Astrocyte (in vitro differentiated cells and primary cell): Measurements from ENCODE around the gene F13A1. TPM values are rescaled to one million over a fixed set of nuclear protein-coding genes. Genes with fewer than 3 reads are reported as not detected.
"Not testable (repeated sequence)": the region's sequence is repeated elsewhere in the genome, so short reads cannot be mapped to it uniquely, and the experiment has no call there.

ENCODE experiments used
- DNase-seq: peaks from one replicate; pipeline ENCODE4 v3.0.0-alpha.2; 2010; ENCODE audit warnings: low read depth
- FAIRE-seq: peaks from 2 replicates; lab custom pipeline; 2011; peaks lifted over from hg19 to GRCh38; lab: Jason Lieb, UNC
- H2AFZ ChIP-seq: 2 replicates; pipeline ENCODE4 v1.6.0; 2012; ENCODE audit warnings: low read depth, low read length, inconsistent platforms
- H3K27ac ChIP-seq: 2 replicates; pipeline ENCODE4 v1.5.1; 2011; ENCODE audit warnings: low read depth, low read length, inconsistent platforms
- H3K27me3 ChIP-seq: 2 replicates; pipeline ENCODE4 v1.6.0; 2011; ENCODE audit warnings: low read length, inconsistent platforms; ENCODE audit not compliant: insufficient read depth
- H3K36me3 ChIP-seq: 2 replicates; pipeline ENCODE4 v1.5.1; 2011; ENCODE audit warnings: low read length, inconsistent platforms; ENCODE audit not compliant: insufficient read depth
- H3K4me1 ChIP-seq: 2 replicates; pipeline ENCODE4 v1.5.1; 2011; ENCODE audit warnings: low read length, inconsistent platforms; ENCODE audit not compliant: insufficient read depth
- H3K4me2 ChIP-seq: 2 replicates; pipeline ENCODE4 v1.6.0; 2012; ENCODE audit warnings: low read length, inconsistent platforms
- H3K4me3 ChIP-seq: 2 replicates; pipeline ENCODE4 v1.5.1; 2011; ENCODE audit warnings: low read depth, mild to moderate bottlenecking, low read length, inconsistent platforms; ENCODE audit not compliant: insufficient read depth
- H3K79me2 ChIP-seq: 2 replicates; pipeline ENCODE4 v1.6.0; 2012; ENCODE audit warnings: mild to moderate bottlenecking, low read length, inconsistent platforms; ENCODE audit not compliant: insufficient read depth
- H3K9ac ChIP-seq: 2 replicates; pipeline ENCODE4 v1.6.0; 2012; ENCODE audit warnings: mild to moderate bottlenecking, low read length, inconsistent platforms
- H3K9me3 ChIP-seq: 2 replicates; pipeline ENCODE4 v1.5.1; 2012; ENCODE audit warnings: low read depth, mild to moderate bottlenecking, low read length, inconsistent platforms; ENCODE audit not compliant: insufficient read depth
- H4K20me1 ChIP-seq: 2 replicates; pipeline ENCODE4 v1.6.0; 2012; ENCODE audit warnings: low read length, inconsistent platforms; ENCODE audit not compliant: insufficient read depth
- H3K27ac Mint-ChIP-seq: one replicate; pipeline ENCODE4 v1.8.0; 2021; ENCODE audit warnings: mild to moderate bottlenecking, mixed read lengths; ENCODE audit not compliant: unreplicated experiment
- H3K27me3 Mint-ChIP-seq: one replicate; pipeline ENCODE4 v1.8.0; 2021; ENCODE audit warnings: low read depth, mixed read lengths; ENCODE audit not compliant: unreplicated experiment
- H3K36me3 Mint-ChIP-seq: one replicate; pipeline ENCODE4 v1.8.0; 2021; ENCODE audit warnings: low read depth, mixed read lengths; ENCODE audit not compliant: unreplicated experiment
- H3K4me1 Mint-ChIP-seq: one replicate; pipeline ENCODE4 v1.8.0; 2021; ENCODE audit warnings: low read depth, mixed read lengths; ENCODE audit not compliant: unreplicated experiment
- H3K4me3 Mint-ChIP-seq: one replicate; pipeline ENCODE4 v1.8.0; 2021; ENCODE audit warnings: mild to moderate bottlenecking, moderate library complexity, mixed read lengths; ENCODE audit not compliant: unreplicated experiment
- H3K9me3 Mint-ChIP-seq: one replicate; pipeline ENCODE4 v1.8.0; 2021; ENCODE audit warnings: mild to moderate bottlenecking, mixed read lengths; ENCODE audit not compliant: unreplicated experiment
- CTCF ChIP-seq: IDR thresholded peaks from 2 replicates; pipeline ENCODE4 v1.5.1; 2011; ENCODE audit warnings: low read depth, mild to moderate bottlenecking, inconsistent platforms, low read length, moderate library complexity; ENCODE audit not compliant: insufficient read depth
- EZH2 ChIP-seq: IDR thresholded peaks from 2 replicates; pipeline ENCODE4 v1.6.1; 2012; ENCODE audit warnings: mild to moderate bottlenecking, low read length, inconsistent platforms; ENCODE audit not compliant: insufficient read depth
- total RNA-seq: library from RNA; stranded (reverse); gene quantifications from 2 replicates; pipeline ENCODE4 v1.2.1, GENCODE V29; 2021

F13A1 gene
- total RNA-seq, 1 donor from 2014 or later, result 10.1 TPM

GRCh38 chr6:6314596-6314995 lies 5.9 kb downstream of the F13A1 start:
- Histone ChIP-seq H3K4me1 (no peaks in the 10 kb centered on the region), H3K79me2 (no peaks in the 10 kb centered on the region), H4K20me1 (no peaks in the 10 kb centered on the region), H3K9ac (no peak overlapping the region), H3K27ac (no peak overlapping the region), H3K4me3 (no peak overlapping the region), H3K36me3 (no peaks in the 10 kb centered on the region), H2AFZ (no peak overlapping the region), H3K27me3 (peaks cover 2% of the 10 kb centered on the region), H3K9me3 (no peaks in the 10 kb centered on the region), H3K4me2 (no peak overlapping the region)
- H3K9me3 Mint-ChIP-seq, result no peaks in the 10 kb centered on the region
- H3K27ac Mint-ChIP-seq, result no peak overlapping the region
- no peaks in the 10 kb centered on the region for H3K36me3 Mint-ChIP-seq
- peaks cover 16% of the 10 kb centered on the region for H3K4me1 Mint-ChIP-seq
- H3K27me3 Mint-ChIP-seq, result peaks cover 10% of the 10 kb centered on the region
- no peak overlapping the region for H3K4me3 Mint-ChIP-seq
- FAIRE-seq (no peak), DNase-seq (no peak)
- TF ChIP-seq CTCF (no peak), EZH2 (no peak)

GRCh38 chr6:6312901-6313441 lies 7.5 kb downstream of the F13A1 start:
- H3K4me2 ChIP-seq, result no peak overlapping the region
- H3K36me3 Mint-ChIP-seq, result no peaks in the 10 kb centered on the region
- peaks cover 5% of the 10 kb centered on the region for H3K4me1 Mint-ChIP-seq
- no peak overlapping the region for H3K27ac ChIP-seq
- peaks cover 4% of the 10 kb centered on the region for H3K27me3 Mint-ChIP-seq
- no peak for FAIRE-seq
- H2AFZ ChIP-seq, result no peak overlapping the region
- H3K4me3 Mint-ChIP-seq, result no peak overlapping the region
- H3K27me3 ChIP-seq, result no peaks in the 10 kb centered on the region
- no peaks in the 10 kb centered on the region for H3K36me3 ChIP-seq
- H3K4me3 ChIP-seq, result no peak overlapping the region
- H3K4me1 ChIP-seq, result no peaks in the 10 kb centered on the region
- no peaks in the 10 kb centered on the region for H3K9me3 ChIP-seq
- H4K20me1 ChIP-seq, result no peaks in the 10 kb centered on the region
- no peaks in the 10 kb centered on the region for H3K79me2 ChIP-seq
- DNase-seq, result no peak
- TF ChIP-seq EZH2 (no peak), CTCF (no peak)
- H3K9me3 Mint-ChIP-seq, result no peaks in the 10 kb centered on the region
- H3K27ac Mint-ChIP-seq, result no peak overlapping the region
- no peak overlapping the region for H3K9ac ChIP-seq

- Mint-ChIP-seq H3K4me3 (no peak overlapping the region), H3K36me3 (no peaks in the 10 kb centered on the region), H3K27ac (no peak overlapping the region), H3K27me3 (peaks cover 3% of the 10 kb centered on the region), H3K9me3 (no peaks in the 10 kb centered on the region), H3K4me1 (peaks cover 6% of the 10 kb centered on the region)
- Histone ChIP-seq H3K4me1 (no peaks in the 10 kb centered on the region), H3K4me2 (no peak overlapping the region), H3K9me3 (no peaks in the 10 kb centered on the region), H3K4me3 (no peak overlapping the region), H3K79me2 (no peaks in the 10 kb centered on the region), H4K20me1 (no peaks in the 10 kb centered on the region), H3K27me3 (no peaks in the 10 kb centered on the region), H3K9ac (no peak overlapping the region), H2AFZ (no peak overlapping the region), H3K36me3 (no peaks in the 10 kb centered on the region), H3K27ac (no peak overlapping the region)
- no peak for DNase-seq
- no peak for TF ChIP-seq EZH2
- TF ChIP-seq CTCF, result no peak
- no peak for FAIRE-seq
These were observed 14.9 kb downstream of the F13A1 start for GRCh38 chr6:6305575-6305974.

GRCh38 chr6:6300383-6300782 lies 20.1 kb downstream of the F13A1 start:
- not testable (repeated sequence) for H3K27ac Mint-ChIP-seq, H3K27me3 Mint-ChIP-seq

More at GRCh38 chr6:6300383-6300782, 20.1 kb downstream of the F13A1 start:
- not testable (repeated sequence) for FAIRE-seq, H3K36me3 ChIP-seq, H3K4me2 ChIP-seq, H3K9me3 ChIP-seq, H3K36me3 Mint-ChIP-seq, H3K4me3 Mint-ChIP-seq, H3K27me3 ChIP-seq, H3K4me1 Mint-ChIP-seq, DNase-seq, H3K27ac ChIP-seq, H4K20me1 ChIP-seq, H3K4me3 ChIP-seq, H3K79me2 ChIP-seq, H3K9ac ChIP-seq, H3K4me1 ChIP-seq, H3K9me3 Mint-ChIP-seq, H2AFZ ChIP-seq
